Stomach (tissue), 9 donors: ENCODE data around the gene ZSCAN5A. TPM values are rescaled to one million over a fixed set of nuclear protein-coding genes. Genes with fewer than 3 reads are reported as not detected.
"Not testable (repeated sequence)": the region's sequence is repeated elsewhere in the genome, so short reads cannot be mapped to it uniquely, and the experiment has no call there.

ENCODE experiments used
- DNase-seq, 2 donors: peaks; one replicate each; pipeline versions ENCODE4 v3.0.0 to v3.0.0-alpha.2; 2013 to 2019
- H3K27ac ChIP-seq, 5 donors: fragments of 200-600 bp in 4 of 5; sonication (generic) in 4 of 5; one replicate each; pipeline ENCODE4 v1.5.1; 2013 to 2019; ENCODE audit warnings: mild to moderate bottlenecking in 1 of 5, moderate library complexity in 1 of 5
- H3K27me3 ChIP-seq, 3 donors: fragments of 200-600 bp; sonication (generic); one replicate each; pipeline ENCODE4 v1.5.1; 2017 to 2019; ENCODE audit warnings: mixed run types in 1 of 3
- H3K36me3 ChIP-seq, 4 donors: fragments of 200-600 bp; sonication (generic); 1 replicate in 3 of 4; 2 replicates in 1 of 4; pipeline ENCODE4 v1.5.1; 2016 to 2019
- H3K4me1 ChIP-seq, 4 donors: fragments of 200-600 bp; sonication (generic); one replicate each; pipeline ENCODE4 v1.5.1; 2016 to 2019
- H3K4me3 ChIP-seq, 4 donors: fragments of 200-600 bp; sonication (generic) in 3 of 4; one replicate each; pipeline ENCODE4 v1.5.1; 2016 to 2019; ENCODE audit warnings: mild to moderate bottlenecking in 1 of 4
- H3K9me3 ChIP-seq, 4 donors: fragments of 200-600 bp; sonication (generic); one replicate each; pipeline ENCODE4 v1.5.1; 2016 to 2019
- CTCF ChIP-seq, 7 experiments: fragments of 450-650 bp in 4 of 7; fragments of 200-600 bp in 3 of 7; sonication (generic) in 3 of 7; IDR thresholded peaks; one replicate each; pipeline ENCODE4 v1.5.1; 2016 to 2019; ENCODE audit warnings: antibody characterized with exemption in 7 of 7, control low read depth in 2 of 7, mild to moderate bottlenecking in 1 of 7
- EP300 ChIP-seq: sonication (generic); formaldehyde crosslinking; IDR thresholded peaks from one replicate; pipeline ENCODE4 v1.6.1; 2017; ENCODE audit warnings: antibody characterized with exemption
- POLR2A ChIP-seq, 4 donors: fragments of 450-650 bp; IDR thresholded peaks; one replicate each; pipeline ENCODE4 v1.6.1; 2016; ENCODE audit warnings: antibody characterized with exemption in 4 of 4, control low read depth in 2 of 4, mild to moderate bottlenecking in 1 of 4, moderate library complexity in 1 of 4
- POLR2AphosphoS5 ChIP-seq, 3 donors: sonication (generic); formaldehyde crosslinking; IDR thresholded peaks; one replicate each; pipeline ENCODE4 v1.6.1; 2016; ENCODE audit warnings: antibody characterized with exemption in 3 of 3
- WGBS, 5 donors: extraction: QIAGEN DNeasy Blood & Tissue Kit in 3 of 5; methylation state at CpG; one replicate each; pipeline versions ENCODE4 v1.1.5 to v1.1.7; 2013 to 2018; 5-methylcytosine and 5-hydroxymethylcytosine counted together
- intact Hi-C: fragments of 100-400 bp; cut with DNase I; formaldehyde crosslinking; loops from one replicate; pipeline ENCODE4 v1.15.1; 2023; ENCODE audit warnings: low total_unique reads
- polyA plus RNA-seq, 3 donors: library from polyadenylated mRNA; stranded (reverse); fragments of 200-250 nt; gene quantifications; one replicate each; pipeline ENCODE4 v1.2.3, GENCODE V29; 2013
- total RNA-seq, 5 donors: library from RNA; depleted of rRNA; stranded (reverse); fragments of >200 nt; gene quantifications; one replicate each; pipeline versions ENCODE4 v1.1.0 to v1.2.3, GENCODE V29; 2014 to 2016
- donor health status: healthy with polysubstance abuse.
- donor health status: Bipolar disorder and iron deficiency.
- donor health status: healthy.

ZSCAN5A gene
- total and polyA plus RNA-seq, 8 donors = 0.89 to 21.6 (median 3.7) TPM; not detected in 1

- peaks cover 3 to 58% (median 53%) of the 10 kb centered on the region in 4 donors for H3K36me3 ChIP-seq
- TF ChIP-seq POLR2AphosphoS5 (IDR thresholded peaks at IDR 0.05) = no peak
- TF ChIP-seq EP300 = no peak
- TF ChIP-seq POLR2A (IDR thresholded peaks at IDR 0.05) = no peak
- TF ChIP-seq CTCF (IDR thresholded peaks at IDR 0.05) = no peak
- H3K27ac ChIP-seq = no peak overlapping the region
- H3K4me3 ChIP-seq = no peak overlapping the region
- H3K9me3 ChIP-seq = no peaks in the 10 kb centered on the region
- H3K27me3 ChIP-seq = no peaks in the 10 kb centered on the region
- WGBS, 5 donors = 88 to 93% (median 91%) methylated on average over 7 of the region's 7 CpGs
- intact Hi-C loops = no loop called here
- DNase-seq = no peak
- peaks cover 3 to 18% (median 7%) of the 10 kb centered on the region in 4 donors for H3K4me1 ChIP-seq
These were observed 5.8 kb downstream of the ZSCAN5A start for GRCh38 chr19:56308792-56309191.

GRCh38 chr19:56307062-56307461 lies 7.6 kb downstream of the ZSCAN5A start:
- H3K4me3 ChIP-seq, H3K9me3 ChIP-seq, H3K4me1 ChIP-seq, H3K27me3 ChIP-seq, intact Hi-C loops: not testable (repeated sequence)
- Histone ChIP-seq H3K36me3 (peaks cover 3 to 68% (median 55%) of the 10 kb centered on the region in 4 donors), H3K27ac (peak overlapping the region in 2 of 5 donors; percentile 6 to 40)
- WGBS, 5 donors = 63 to 88% (median 76%) methylated on average over 6 of the region's 6 CpGs
- peak in 1 of 2 donors; percentile 28 for DNase-seq

DNA sequence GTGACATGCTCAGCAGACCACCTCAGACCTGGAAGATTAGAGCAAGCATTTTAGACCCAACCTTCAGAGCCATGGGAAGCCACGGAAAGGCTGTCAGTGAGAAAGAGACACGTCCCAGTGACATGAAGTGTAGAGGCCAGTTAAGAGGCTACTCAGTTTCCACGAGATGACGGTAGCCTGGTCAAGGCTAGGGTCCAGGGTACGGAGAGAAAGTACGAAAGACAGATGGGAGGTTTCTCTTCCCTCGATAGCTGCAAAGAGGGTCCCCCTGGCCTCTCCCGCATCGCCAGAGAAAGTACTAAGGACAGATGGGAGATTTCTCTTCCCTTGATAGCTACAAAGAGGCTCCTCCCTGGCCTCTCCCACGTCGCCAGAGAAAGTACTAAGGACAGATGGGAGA lies 8.6 kb downstream of the ZSCAN5A start:
- Histone ChIP-seq H3K36me3 (peaks cover 3 to 61% (median 47%) of the 10 kb centered on the region in 4 donors), H3K27me3 (no peaks in the 10 kb centered on the region), H3K4me3 (no peak overlapping the region), H3K4me1 (no peaks in the 10 kb centered on the region), H3K27ac (peak overlapping the region in 2 of 5 donors; percentile 53 to 60), H3K9me3 (no peaks in the 10 kb centered on the region)
- peak in 1 of 2 donors; percentile 45 for DNase-seq
- intact Hi-C loops = no loop called here
- WGBS, 5 donors = 73 to 90% (median 82%) methylated on average over 9 to 11 of the region's 11 CpGs
- TF ChIP-seq CTCF (IDR thresholded peaks at IDR 0.05) (no peak), POLR2AphosphoS5 (IDR thresholded peaks at IDR 0.05) (no peak), POLR2A (IDR thresholded peaks at IDR 0.05) (no peak), EP300 (no peak)

- H3K4me1 ChIP-seq = no peaks in the 10 kb centered on the region
- TF ChIP-seq POLR2A (IDR thresholded peaks at IDR 0.05) = no peak
- no peak for TF ChIP-seq EP300
- no peak for TF ChIP-seq CTCF (IDR thresholded peaks at IDR 0.05)
- no peak for TF ChIP-seq POLR2AphosphoS5 (IDR thresholded peaks at IDR 0.05)
- peaks cover 0 to 58% (median 39%) of the 10 kb centered on the region in 4 donors for H3K36me3 ChIP-seq
- no peak overlapping the region for H3K27ac ChIP-seq
- intact Hi-C loops = no loop called here
- no peaks in the 10 kb centered on the region for H3K9me3 ChIP-seq
- 86 to 92% (median 90%) methylated on average over 9 of the region's 9 CpGs for WGBS, 5 donors
- no peak overlapping the region for H3K4me3 ChIP-seq
- DNase-seq = no peak
- no peaks in the 10 kb centered on the region for H3K27me3 ChIP-seq
These were observed 10.4 kb downstream of the ZSCAN5A start for GRCh38 chr19:56304243-56304642.

DNA sequence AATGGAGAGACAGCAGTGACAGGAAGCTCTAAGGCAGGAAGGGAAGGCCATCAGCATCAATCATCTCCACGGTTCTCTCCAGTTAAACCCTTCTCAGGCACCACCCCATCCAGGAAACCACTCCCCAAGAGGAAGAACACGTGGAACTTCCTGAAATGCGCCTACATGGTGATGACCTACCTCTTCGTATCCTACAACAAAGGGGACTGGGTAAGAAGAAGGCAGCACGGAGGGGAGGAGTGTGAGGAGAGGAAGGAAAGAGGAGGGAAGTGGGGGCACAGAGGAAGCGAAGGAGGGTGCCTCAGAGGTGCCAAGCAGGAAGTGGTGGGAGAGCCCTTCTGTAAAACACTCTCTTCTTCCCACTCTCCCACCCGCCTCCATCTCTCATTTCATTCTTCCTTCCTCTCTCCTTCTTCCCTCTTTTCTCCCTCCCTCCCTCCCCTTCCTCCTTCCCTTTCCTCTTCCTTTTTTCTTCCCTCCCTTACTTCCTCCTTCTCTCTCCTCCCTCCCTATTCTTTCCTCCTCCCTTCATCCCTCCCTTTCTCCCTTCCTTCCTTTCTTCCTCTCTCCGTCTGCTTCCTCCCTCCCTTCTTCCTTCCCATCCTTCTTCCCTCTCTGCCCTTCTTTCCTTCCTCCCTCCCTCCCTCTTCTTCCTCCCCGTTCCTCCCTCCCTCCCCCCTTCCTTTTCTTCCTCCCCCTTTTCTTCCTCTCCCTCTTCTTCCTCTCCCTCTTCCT lies 12.6 kb downstream of the ZSCAN5A start:
- Histone ChIP-seq H3K9me3 (no peaks in the 10 kb centered on the region), H3K4me3 (no peak overlapping the region), H3K27me3 (no peaks in the 10 kb centered on the region), H3K36me3 (peaks cover 0 to 53% (median 35%) of the 10 kb centered on the region in 4 donors), H3K4me1 (no peaks in the 10 kb centered on the region), H3K27ac (no peak overlapping the region)
- TF ChIP-seq EP300 (no peak), POLR2A (IDR thresholded peaks at IDR 0.05) (no peak), CTCF (IDR thresholded peaks at IDR 0.05) (no peak), POLR2AphosphoS5 (IDR thresholded peaks at IDR 0.05) (no peak)
- DNase-seq = peak in 1 of 2 donors; percentile 18
- intact Hi-C loops = no loop called here
- 57 to 75% (median 64%) methylated on average over 9 of the region's 9 CpGs for WGBS, 5 donors
